NCI-H2029 (cell line): Measurements from ENCODE around the gene EXOC7.

Experiments used
- DNase-seq: peaks from one replicate; lab custom pipeline; 2025; lab: John Stamatoyannopoulos, UW

The EXOC7 gene

DNA sequence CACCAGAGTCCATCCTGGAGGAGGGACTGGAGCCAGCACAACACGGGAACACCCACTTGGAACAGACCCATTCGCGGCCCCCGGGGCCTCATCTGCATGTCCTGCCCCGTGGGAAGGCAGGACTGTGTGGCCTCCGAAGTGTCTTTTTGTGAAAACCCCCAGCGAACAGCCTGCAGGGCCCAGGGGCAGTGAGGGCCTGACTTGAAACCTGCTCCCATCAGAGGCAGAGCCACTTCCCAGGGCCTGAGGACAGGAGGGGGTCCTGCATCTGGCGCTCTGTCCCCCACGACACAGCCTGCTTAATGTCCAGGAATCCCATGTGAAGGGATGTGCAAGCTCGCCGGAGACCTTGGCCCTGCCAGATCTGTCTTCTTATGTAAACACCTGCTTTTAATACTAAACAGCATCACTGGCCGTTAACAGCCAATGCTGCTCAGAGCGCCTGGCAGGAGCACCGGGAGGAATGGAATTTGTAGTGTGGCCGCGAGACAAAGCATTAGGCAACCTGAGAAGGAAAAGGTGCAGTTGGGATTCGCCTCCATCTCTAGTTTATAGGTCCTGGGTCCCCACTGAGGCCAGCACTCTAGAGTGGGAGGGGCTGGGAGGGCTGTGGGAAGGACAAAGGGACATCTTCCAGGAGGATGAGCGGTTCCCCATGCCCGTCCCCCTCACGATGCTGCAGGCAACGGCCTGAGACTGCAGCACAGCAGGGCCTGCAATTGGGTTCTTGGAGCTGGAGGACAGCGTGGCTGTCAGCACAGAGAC is 66.9 kb downstream of the EXOC7 start:
- DNase-seq: no peak

DNA sequence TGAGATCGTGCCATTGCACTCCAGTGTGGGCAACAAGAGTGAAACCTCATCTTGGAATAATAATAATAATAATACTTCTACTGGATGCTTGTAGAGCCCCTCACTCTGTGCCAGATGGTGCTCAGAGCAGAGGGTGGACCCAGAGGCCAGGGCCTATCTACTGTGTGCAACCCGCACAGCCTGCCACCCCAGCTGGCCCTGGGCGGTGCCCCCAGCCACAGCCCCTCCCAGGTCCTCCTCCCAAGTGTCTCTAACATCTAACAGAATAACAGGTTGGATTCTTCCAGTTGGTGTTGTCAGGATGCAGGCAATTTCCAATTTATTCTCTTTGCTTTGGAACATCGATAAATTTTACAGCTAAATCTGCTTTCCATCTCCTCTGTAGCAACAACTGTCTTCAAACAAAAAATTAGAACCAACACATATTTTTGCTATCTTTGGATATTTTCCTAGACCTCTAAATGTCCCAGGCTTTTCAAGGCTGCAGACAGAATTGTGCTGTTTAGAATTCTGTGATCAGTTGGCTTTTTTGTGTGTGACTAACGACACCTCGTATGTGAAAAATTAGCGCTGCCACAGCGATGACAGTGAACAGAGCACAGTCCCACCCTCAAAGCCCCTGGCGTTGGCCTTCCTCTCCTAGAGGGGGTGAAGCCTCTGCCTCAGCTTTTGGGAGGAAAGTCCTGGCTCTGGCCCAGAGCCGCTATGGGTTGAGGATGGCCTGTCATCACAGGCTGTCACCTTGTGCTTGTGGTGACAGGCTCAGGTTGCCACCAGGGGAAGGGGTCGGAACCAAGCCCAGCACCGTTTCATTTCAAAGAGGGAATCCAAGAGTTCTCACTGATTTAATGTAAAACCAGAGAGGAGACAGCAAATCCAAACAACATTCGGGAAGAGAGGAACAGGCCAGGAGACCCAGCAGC is 68.9 kb downstream of the EXOC7 start:
- DNase-seq: no peak

DNA sequence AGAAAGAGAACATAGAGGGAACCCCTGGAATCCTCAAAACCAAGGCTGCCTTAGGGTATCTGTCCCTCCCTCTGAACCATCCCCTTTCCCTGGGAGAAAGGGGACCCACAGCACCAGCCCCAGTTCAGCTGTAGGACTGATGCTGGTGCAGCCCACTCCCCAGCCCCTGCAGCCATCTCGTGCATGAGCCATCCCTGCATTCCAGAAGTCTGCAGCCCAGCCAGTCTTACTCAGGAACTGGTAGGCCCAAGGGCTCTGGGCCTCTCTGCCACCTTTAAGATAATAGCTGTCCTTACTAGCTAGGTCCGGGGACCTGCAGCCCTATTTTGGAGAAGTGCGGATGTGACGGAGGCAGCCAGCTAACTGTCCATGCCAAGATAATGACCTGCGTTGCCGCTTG is 70.4 kb downstream of the EXOC7 start:
- no peak for DNase-seq

DNA sequence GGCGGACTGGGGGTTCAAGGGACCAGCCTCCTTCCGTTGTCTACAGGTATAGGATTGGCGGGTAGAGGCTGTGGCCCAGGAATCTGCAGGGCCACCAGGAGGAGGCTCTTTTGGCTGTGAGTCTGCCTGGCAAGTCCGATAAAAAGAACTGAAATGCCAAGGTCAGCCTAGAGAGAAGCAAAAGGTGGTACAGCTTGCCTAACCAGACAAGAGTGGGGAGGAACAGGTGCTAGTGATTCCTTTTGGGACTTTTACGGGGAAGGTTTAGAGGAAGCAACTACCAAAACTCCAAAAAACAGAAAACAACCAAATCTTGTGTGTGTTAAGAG is 70.8 kb downstream of the EXOC7 start:
- no peak for DNase-seq

DNA sequence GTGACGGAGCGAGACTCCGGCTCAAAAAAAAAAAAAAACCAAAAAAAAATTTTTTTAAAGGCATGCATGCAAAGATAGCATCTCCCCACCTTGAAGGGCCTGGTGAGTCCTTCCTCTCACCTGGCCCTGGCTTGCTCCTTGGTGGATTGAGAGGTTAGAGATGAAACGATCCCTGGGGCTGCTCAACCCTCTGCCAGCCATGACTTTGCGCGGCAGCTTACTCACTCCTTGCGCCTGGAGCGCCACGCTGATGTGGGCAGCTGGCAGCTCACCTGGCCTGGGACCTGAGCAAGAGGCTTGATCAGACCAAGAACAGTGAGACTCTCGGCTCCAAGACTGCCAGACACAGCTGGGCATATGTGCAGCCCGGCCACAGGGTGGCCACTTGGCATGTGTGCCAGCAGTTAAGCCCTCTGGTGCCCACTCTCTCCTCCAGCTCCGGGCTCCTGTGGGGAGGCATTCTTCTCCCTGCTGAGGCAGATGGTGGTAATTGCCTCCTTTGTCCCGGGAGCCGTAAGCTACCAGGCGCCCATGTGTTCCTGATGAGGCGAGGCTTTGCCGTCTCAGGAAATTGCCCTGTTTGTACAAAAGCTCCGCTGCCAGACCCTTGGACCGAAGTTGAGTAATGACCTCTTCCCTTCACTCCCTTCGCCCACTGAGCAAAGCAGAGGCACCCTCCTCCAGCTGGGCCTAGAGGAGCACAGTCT is 71.4 kb downstream of the EXOC7 start:
- DNase-seq: no peak
